NCI-H2107 treated with DMSO at 0.1 percent for 48 hours (cell line): ENCODE results near the gene COX8A.

Experiments used
- DNase-seq: peaks from one replicate; lab custom pipeline; 2025; ENCODE audit not compliant: unreplicated experiment; lab: John Stamatoyannopoulos, UW

COX8A gene

GRCh38 chr11:64019106-64020037 is 45.0 kb downstream of the COX8A start:
- no peak for DNase-seq

GRCh38 chr11:64020976-64021756 is 46.7 kb downstream of the COX8A start:
- no peak for DNase-seq

DNA sequence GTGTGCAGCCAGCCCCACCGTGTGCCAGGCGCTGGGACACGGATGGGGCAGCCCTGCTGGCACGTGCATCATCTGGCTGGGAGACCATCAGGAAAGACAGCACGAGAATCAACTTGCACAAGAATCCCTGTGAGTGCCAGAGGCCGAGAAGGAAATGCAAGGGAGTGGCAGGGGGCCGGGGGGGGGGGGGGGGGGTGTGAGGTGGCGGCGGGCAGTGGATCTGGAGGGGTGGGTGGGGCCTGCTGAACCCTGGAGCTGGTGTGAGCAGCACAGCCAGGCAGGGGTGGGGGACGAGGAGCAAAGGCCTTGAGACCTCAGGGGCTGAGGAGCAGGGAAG is 47.3 kb downstream of the COX8A start:
- DNase-seq, result no peak

- DNase-seq, result no peak
Observed at GRCh38 chr11:64022125-64022784, 47.8 kb downstream of the COX8A start.

GRCh38 chr11:64023712-64024710 is 49.6 kb downstream of the COX8A start:
- no peak for DNase-seq

DNA sequence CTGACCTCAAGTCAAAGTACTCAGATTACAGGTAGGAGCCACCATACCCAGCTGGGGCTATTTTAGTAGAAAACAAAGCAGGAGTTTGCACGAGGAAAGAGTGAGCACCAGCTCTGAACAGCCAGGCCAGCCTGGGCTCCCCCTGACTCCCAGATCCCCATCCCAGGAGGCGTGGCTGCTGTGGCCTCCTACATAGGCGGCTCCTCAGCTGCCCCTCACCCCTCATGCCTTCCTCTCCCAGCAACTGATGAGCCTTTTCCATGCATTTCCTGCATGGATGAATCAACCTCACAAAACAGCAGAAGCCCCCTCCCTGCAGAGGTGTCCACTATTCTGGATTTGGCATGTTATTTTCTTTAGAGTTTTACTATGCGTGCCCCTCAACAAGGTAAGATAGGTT is 50.8 kb downstream of the COX8A start:
- DNase-seq, result no peak
